Endodermal cell (in vitro differentiated cells): Measurements from ENCODE around the gene FEM1C. TPM values are rescaled to one million over a fixed set of nuclear protein-coding genes. Genes with fewer than 3 reads are reported as not detected.
"Not testable (repeated sequence)": the region's sequence is repeated elsewhere in the genome, so short reads cannot be mapped to it uniquely, and the experiment has no call there.

ENCODE experiments used
- DNase-seq: peaks from one replicate; pipeline ENCODE4 v3.0.0-alpha.2; 2017
- H3K27ac ChIP-seq: 2 replicates; pipeline ENCODE4 v1.5.1; 2013; ENCODE audit warnings: mild to moderate bottlenecking, low read depth, low read length, moderate library complexity
- H3K27me3 ChIP-seq: 2 replicates; pipeline ENCODE4 v1.6.1; 2013; ENCODE audit warnings: mild to moderate bottlenecking, low read length, moderate library complexity; ENCODE audit not compliant: insufficient read depth, control insufficient read depth, poor library complexity, severe bottlenecking
- H3K36me3 ChIP-seq: 2 replicates; pipeline ENCODE4 v1.7.0; 2013; ENCODE audit warnings: mild to moderate bottlenecking, low read length, moderate library complexity; ENCODE audit not compliant: control insufficient read depth, insufficient read depth
- H3K4me1 ChIP-seq: one replicate; pipeline ENCODE4 v1.7.0; 2013; ENCODE audit warnings: low read length; ENCODE audit not compliant: control insufficient read depth, insufficient read depth
- H3K4me3 ChIP-seq: 2 replicates; pipeline ENCODE4 v1.5.1; 2013; ENCODE audit warnings: mild to moderate bottlenecking, low read length, moderate library complexity
- H3K9ac ChIP-seq: 2 replicates; pipeline ENCODE4 v1.6.1; 2013; ENCODE audit warnings: mild to moderate bottlenecking, low read length, moderate library complexity; ENCODE audit not compliant: poor library complexity, severe bottlenecking; ENCODE audit errors: extremely low read depth
- H3K9me3 ChIP-seq: 2 replicates; pipeline ENCODE4 v1.6.1; 2013; ENCODE audit warnings: mild to moderate bottlenecking, low read length, moderate library complexity; ENCODE audit not compliant: control insufficient read depth
- H3K27ac Mint-ChIP-seq: 2 replicates; pipeline ENCODE4 v1.8.0; 2020; ENCODE audit warnings: mixed read lengths
- H3K27me3 Mint-ChIP-seq: 2 replicates; pipeline ENCODE4 v1.8.0; 2021; ENCODE audit warnings: mild to moderate bottlenecking, mixed read lengths; ENCODE audit not compliant: insufficient read depth
- H3K36me3 Mint-ChIP-seq: 2 replicates; pipeline ENCODE4 v1.8.0; 2020; ENCODE audit warnings: low read depth, mixed read lengths
- H3K4me1 Mint-ChIP-seq: 2 replicates; pipeline ENCODE4 v1.8.0; 2020; ENCODE audit warnings: mixed read lengths
- H3K4me3 Mint-ChIP-seq: 2 replicates; pipeline ENCODE4 v1.8.0; 2020; ENCODE audit warnings: mild to moderate bottlenecking, moderate library complexity, mixed read lengths
- H3K9me3 Mint-ChIP-seq: 2 replicates; pipeline ENCODE4 v1.8.0; 2020; ENCODE audit warnings: mild to moderate bottlenecking, mixed read lengths
- CTCF ChIP-seq: fragments of 200-600 bp; sonication (generic); conservative IDR thresholded peaks from 2 replicates; pipeline ENCODE4 v1.5.0; 2021; ENCODE audit warnings: antibody characterized with exemption, mild to moderate bottlenecking
- WGBS, 2 experiments: methylation state at CpG; one replicate each; pipeline versions ENCODE4 v1.1.5 to v1.1.7; 2013; ENCODE audit warnings: missing lambda C conversion rate in 2 of 2, mixed read lengths in 1 of 2; ENCODE audit not compliant: insufficient coverage in 1 of 2, insufficient read length in 1 of 2; 5-methylcytosine and 5-hydroxymethylcytosine counted together
- total RNA-seq, 2 donors: library from RNA; stranded (reverse); fragmentation: NEBNext Ultra II Directional in 1 of 2; extraction: Animal tissue kit (Norgen Biotek cat#: 25700) in 1 of 2; gene quantifications; 2 replicates in 1 of 2; 3 replicates in 1 of 2; pipeline ENCODE4 v1.2.1, GENCODE V29; 2021

The FEM1C gene
- total RNA-seq, 2 donors from 2014 or later, result 12.3 to 14.4 TPM

- H3K27ac Mint-ChIP-seq, result no peak overlapping the region
- no peaks in the 10 kb centered on the region for H3K9me3 Mint-ChIP-seq
- H3K4me3 Mint-ChIP-seq, result no peak overlapping the region
- H3K36me3 Mint-ChIP-seq, result no peaks in the 10 kb centered on the region
- Histone ChIP-seq H3K9ac (no peak overlapping the region), H3K9me3 (no peaks in the 10 kb centered on the region), H3K27ac (no peak overlapping the region), H3K27me3 (no peaks in the 10 kb centered on the region), H3K4me3 (no peak overlapping the region), H3K4me1 (no peaks in the 10 kb centered on the region), H3K36me3 (no peaks in the 10 kb centered on the region)
- no peaks in the 10 kb centered on the region for H3K27me3 Mint-ChIP-seq
- no peaks in the 10 kb centered on the region for H3K4me1 Mint-ChIP-seq
- no peak for DNase-seq
- no peak for TF ChIP-seq CTCF
Observed at GRCh38 chr5:115480900-115481299, 63.7 kb downstream of the FEM1C start.

- Histone ChIP-seq H3K9ac (no peak overlapping the region), H3K27me3 (no peaks in the 10 kb centered on the region), H3K9me3 (no peaks in the 10 kb centered on the region), H3K36me3 (no peaks in the 10 kb centered on the region), H3K4me1 (no peaks in the 10 kb centered on the region), H3K4me3 (no peak overlapping the region), H3K27ac (no peak overlapping the region)
- Mint-ChIP-seq H3K27ac (no peak overlapping the region), H3K4me1 (no peaks in the 10 kb centered on the region), H3K4me3 (no peak overlapping the region), H3K36me3 (no peaks in the 10 kb centered on the region), H3K9me3 (no peaks in the 10 kb centered on the region), H3K27me3 (no peaks in the 10 kb centered on the region)
- no peak for TF ChIP-seq CTCF
- no peak for DNase-seq
- WGBS, 2 experiments, result 75 to 89% methylated on average over 2 to 4 of the region's 4 CpGs
Observed at GRCh38 chr5:115480271-115480670, 64.3 kb downstream of the FEM1C start.

- H3K4me3 ChIP-seq, H3K27ac ChIP-seq, H3K9ac ChIP-seq, H3K9me3 ChIP-seq, H3K4me1 ChIP-seq, H3K9me3 Mint-ChIP-seq, H3K27me3 Mint-ChIP-seq, H3K27ac Mint-ChIP-seq, H3K4me1 Mint-ChIP-seq, H3K36me3 Mint-ChIP-seq, H3K36me3 ChIP-seq, H3K4me3 Mint-ChIP-seq, DNase-seq, H3K27me3 ChIP-seq: not testable (repeated sequence)
- 79% methylated on average over 1 of the region's 2 CpGs; no CpG with 5 or more reads in 1 of the 2 experiments for WGBS, 2 experiments
Observed at GRCh38 chr5:115479166-115479873, 65.3 kb downstream of the FEM1C start.

GRCh38 chr5:115478281-115478680 is 66.3 kb downstream of the FEM1C start:
- Histone ChIP-seq H3K4me3 (no peak overlapping the region), H3K27ac (no peak overlapping the region), H3K4me1 (no peaks in the 10 kb centered on the region), H3K36me3 (no peaks in the 10 kb centered on the region), H3K9ac (no peak overlapping the region), H3K27me3 (no peaks in the 10 kb centered on the region), H3K9me3 (no peaks in the 10 kb centered on the region)
- no peaks in the 10 kb centered on the region for H3K36me3 Mint-ChIP-seq
- 88% methylated on average over 1 of the region's 2 CpGs; no CpG with 5 or more reads in 1 of the 2 experiments for WGBS, 2 experiments
- H3K27me3 Mint-ChIP-seq, result no peaks in the 10 kb centered on the region
- H3K4me3 Mint-ChIP-seq, result no peak overlapping the region
- H3K4me1 Mint-ChIP-seq, result no peaks in the 10 kb centered on the region
- H3K9me3 Mint-ChIP-seq, result no peaks in the 10 kb centered on the region
- TF ChIP-seq CTCF, result no peak
- DNase-seq, result no peak
- H3K27ac Mint-ChIP-seq, result no peak overlapping the region
